Left ventricle myocardium superior (tissue), 1 donor: ENCODE measurements around the gene CRACDL. TPM values are rescaled to one million over a fixed set of nuclear protein-coding genes. Genes with fewer than 3 reads are reported as not detected.

Experiments used
- ATAC-seq: fragments of 200-7000 bp; cut with Tn5 transposase; one replicate; pipeline ENCODE4 v1.9.1; 2020; ENCODE audit warnings: mild to moderate bottlenecking, moderate library complexity
- DNase-seq: peaks from one replicate; pipeline ENCODE4 v3.0.0-alpha.2; 2020
- intact Hi-C: fragments of 100-400 bp; cut with micrococcal nuclease; formaldehyde crosslinking; loops from one replicate; pipeline ENCODE4 v1.11.0; 2022
- total RNA-seq: library from RNA; stranded (reverse); fragmentation: NEBNext Ultra II Directional; extraction: Animal tissue kit (Norgen Biotek cat#: 25700); gene quantifications from one replicate; pipeline ENCODE4 v1.2.1, GENCODE V29; 2021
- donor health status: DM: no; HTN: yes; CAD: no; lungs with severe emphysema.

Gene CRACDL
- total RNA-seq, 1 donor from 2014 or later, result 4.0 TPM

GRCh38 chr2:98799375-98800329, 136.4 kb downstream of the CRACDL start:
- intact Hi-C loops, result no loop called here
- no peak for DNase-seq
- ATAC-seq, result no peak

GRCh38 chr2:98796775-98797544, 139.1 kb downstream of the CRACDL start:
- no peak for ATAC-seq
- no peak for DNase-seq
- intact Hi-C loops, result no loop called here

GRCh38 chr2:98795891-98796676, 139.9 kb downstream of the CRACDL start:
- intact Hi-C loops, result no loop called here
- no peak for ATAC-seq
- DNase-seq, result no peak

DNA sequence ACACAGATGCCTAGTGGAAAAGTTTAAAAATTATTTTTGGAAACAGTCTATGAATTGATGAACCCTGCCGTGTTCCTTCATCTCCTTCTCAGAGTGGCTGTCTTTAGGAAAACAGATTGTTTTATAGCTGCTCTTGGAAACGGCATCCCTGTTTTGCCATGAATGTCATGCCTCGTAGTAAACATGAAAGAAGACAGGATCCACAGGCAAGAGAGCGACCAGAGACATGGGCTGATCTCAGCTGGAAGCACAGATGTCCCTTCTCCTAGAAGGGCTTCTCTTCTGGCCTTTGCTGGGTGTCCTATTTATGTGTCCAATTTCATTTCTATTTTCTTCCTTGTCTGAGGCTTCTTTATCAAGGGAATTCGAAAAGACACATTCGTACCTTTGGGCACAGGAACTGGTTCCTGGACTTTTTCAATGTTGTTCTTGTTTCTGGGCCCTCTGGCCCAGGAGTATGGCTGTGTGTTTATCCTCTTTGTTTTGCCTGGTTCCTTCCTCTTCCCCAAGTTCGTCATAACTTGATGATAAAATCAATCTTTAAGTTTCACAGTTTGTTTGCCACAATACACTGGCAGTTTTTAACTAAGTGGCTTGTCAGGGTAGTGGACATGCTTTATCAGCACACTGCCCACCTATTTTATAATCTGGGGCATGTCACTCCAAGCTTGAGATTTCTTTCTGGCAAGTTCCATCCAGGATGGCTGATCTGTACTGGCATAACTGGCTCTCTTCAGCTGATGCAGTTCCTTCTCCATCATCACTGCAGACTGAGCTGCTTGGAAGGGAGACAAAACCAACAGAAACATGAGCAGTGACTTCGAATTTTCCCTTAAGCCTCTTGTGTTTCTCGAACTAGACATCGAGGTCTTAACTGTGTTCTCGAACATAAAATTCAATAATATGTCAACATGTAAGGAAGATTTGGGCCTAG, 141.9 kb downstream of the CRACDL start:
- intact Hi-C loops, result no loop called here
- no peak for ATAC-seq
- DNase-seq, result no peak

DNA sequence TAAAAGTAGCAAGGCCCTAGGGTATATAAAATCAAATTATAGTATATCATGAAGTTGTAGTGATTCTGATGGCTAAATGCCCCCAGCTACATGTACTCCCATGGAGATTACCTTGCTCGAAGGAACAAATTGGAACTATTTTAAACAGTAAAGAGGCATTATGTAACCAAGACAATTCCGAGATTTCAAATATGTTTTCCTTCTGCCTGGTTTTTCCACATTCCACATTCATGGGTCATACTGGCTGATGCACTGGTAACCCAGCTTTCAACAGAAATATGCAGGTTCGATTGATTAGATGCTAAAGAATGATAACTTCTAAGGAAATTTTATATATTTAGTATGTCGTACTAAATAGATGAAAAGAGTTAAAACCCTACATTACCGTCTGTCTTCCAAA, 142.8 kb downstream of the CRACDL start:
- intact Hi-C loops, result no loop called here
- no peak for DNase-seq
- no peak for ATAC-seq

- DNase-seq (no peak), ATAC-seq (no peak)
- intact Hi-C loops, result no loop called here
Observed at GRCh38 chr2:98790221-98790620, 145.8 kb downstream of the CRACDL start.

- DNase-seq, result no peak
- no peak for ATAC-seq
- intact Hi-C loops, result no loop called here
Observed at GRCh38 chr2:98787700-98788099, 148.3 kb downstream of the CRACDL start.

DNA sequence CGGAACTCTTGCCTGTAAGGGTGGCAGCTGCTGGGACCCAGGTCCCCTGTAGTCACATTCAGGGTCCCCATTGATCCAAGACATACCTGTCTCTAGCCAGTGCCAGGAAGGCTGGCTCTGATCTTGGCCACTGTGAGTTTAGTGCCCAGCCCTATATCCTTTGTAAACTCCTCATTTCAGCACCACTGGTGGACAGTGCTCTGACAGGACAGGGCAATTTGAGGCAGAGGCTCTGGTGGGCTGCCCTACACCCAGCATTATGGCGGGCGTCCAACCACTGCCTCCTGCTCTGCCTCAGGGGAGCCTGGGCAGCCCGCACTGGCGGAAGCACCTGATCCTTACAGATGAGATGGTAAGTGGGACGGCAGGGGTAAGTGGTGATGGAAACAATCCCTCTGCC, 149.8 kb downstream of the CRACDL start:
- no peak for DNase-seq
- intact Hi-C loops, result no loop called here
- no peak for ATAC-seq

- intact Hi-C loops, result no loop called here
- DNase-seq, result no peak
- ATAC-seq, result no peak
Observed at GRCh38 chr2:98782570-98782969, 153.5 kb downstream of the CRACDL start.

DNA sequence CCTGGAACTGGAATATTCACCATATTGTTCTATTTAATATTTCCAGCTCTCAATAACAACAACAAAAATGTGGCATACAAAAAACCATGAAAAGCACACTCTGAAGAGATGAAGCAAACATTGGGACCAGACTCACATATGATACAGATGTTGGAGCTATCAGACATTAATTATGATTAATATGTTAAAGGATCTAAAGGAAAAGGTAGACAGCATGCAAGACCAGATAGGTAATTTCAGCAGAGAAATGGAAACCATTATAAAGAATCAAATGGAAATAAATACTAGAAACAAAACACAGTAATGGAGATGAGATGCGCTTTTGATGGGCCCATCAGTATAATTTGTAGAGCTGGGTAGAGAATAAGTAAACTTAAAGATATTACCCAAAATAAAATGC, 154.2 kb downstream of the CRACDL start:
- intact Hi-C loops, result no loop called here
- DNase-seq (no peak), ATAC-seq (no peak)

GRCh38 chr2:98778741-98779483, 157.1 kb downstream of the CRACDL start:
- ATAC-seq (no peak), DNase-seq (no peak)
- intact Hi-C loops, result no loop called here

GRCh38 chr2:98778151-98778550, 157.9 kb downstream of the CRACDL start:
- intact Hi-C loops, result no loop called here

GRCh38 chr2:98777710-98778109, 158.3 kb downstream of the CRACDL start:
- DNase-seq, result no peak
- intact Hi-C loops, result no loop called here
- no peak for ATAC-seq

More at GRCh38 chr2:98778151-98778550, 157.9 kb downstream of the CRACDL start:
- DNase-seq, result no peak
- no peak for ATAC-seq

- intact Hi-C loops, result no loop called here
- no peak for DNase-seq
- no peak for ATAC-seq
Observed at GRCh38 chr2:98777076-98777475, 158.9 kb downstream of the CRACDL start.

GRCh38 chr2:98776136-98776535, 159.9 kb downstream of the CRACDL start:
- intact Hi-C loops, result no loop called here
- DNase-seq, result no peak
- ATAC-seq, result no peak

DNA sequence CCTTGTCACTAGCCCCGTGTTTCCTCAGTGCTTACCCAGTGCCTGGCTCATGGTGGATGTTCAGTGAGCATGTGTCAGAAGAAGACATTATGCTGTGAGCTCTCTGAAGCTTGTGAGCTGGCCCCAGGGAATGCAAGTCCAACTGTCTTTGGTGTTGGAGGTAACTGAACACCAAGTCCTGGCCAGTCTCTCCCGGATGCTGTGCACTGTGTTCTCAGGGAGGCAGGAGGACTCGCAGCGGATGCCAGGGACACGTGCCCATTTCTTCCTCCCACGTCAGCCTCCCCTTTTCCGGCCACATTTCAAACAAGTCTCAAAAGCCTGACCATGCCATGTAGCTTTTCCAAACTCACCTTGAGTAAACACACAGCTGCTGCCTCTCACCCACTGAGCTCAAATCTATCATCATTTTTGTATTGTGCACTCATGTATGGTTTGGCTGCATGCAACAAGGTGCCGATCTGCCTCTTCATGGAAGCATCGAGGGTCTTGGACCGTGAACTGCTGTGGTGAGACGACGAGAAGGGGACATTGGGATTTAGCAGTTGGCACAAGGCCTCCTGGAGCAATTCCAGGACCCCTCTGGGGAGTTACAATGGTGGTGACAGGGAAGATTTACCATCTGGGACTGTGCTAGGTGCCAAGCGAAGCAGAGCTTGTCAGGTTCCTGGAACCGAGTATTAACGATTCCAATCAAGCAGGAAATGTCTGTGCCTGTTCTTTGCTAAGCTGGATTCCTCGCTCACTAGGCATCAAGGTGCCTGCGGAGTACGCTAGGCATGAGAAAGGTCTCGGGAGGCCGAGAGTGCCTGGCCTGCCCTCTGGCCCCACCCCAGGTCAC, 160.7 kb downstream of the CRACDL start:
- no peak for ATAC-seq
- intact Hi-C loops, result no loop called here
- DNase-seq, result no peak

DNA sequence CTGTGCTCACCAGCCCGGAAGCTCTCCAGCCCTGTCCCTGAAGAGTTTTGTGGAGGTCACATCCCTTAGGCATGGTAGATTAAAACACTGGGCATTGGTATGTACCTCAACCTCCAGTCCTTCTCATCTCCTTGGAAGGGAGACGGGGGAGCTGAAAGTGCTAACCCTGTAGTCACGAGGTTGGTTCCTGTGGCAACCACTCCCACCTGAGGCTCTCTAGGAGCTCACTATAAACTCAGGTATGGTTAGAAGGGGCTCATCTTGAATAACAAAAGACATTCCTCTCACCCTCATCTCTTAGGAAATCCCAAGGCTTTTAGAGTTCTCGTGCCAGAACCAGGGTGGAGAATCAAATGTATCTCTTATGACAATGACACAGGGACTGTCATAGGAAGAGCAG, 162.1 kb downstream of the CRACDL start:
- intact Hi-C loops, result no loop called here
- ATAC-seq (no peak), DNase-seq (no peak)
